ENCODE measurements around the gene CHST8.

DNA sequence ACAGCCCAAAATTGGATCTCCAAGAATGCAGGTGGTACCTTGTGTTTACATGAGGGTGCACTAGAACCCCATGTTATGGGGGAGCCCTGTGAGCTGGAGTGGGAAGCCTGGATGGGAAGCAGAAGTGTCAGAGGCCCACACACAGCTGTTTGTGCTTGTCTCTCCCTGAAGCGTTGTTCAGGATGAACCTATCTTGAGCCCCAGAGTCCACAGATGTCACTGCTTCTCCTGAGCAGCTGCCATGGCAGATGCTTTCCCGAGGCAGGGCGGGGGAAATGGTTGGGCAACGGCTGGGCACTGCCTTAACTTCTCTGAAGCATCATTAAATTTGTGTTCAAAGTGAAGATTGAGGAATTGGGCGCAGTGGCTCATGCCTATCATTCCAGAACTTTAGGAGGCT is 17.1 kb upstream of the CHST8 start:
- no peak for TF ChIP-seq CTCF (IDR thresholded peaks at IDR 0.05; ENCODE audit: borderline replicate concordance, extremely low read depth, low read length, poor library complexity, severe bottlenecking)
- TF ChIP-seq EZH2 (IDR thresholded peaks at IDR 0.05; ENCODE audit: borderline replicate concordance, low read depth, low read length, severe bottlenecking): no peak
